Measurements from ENCODE around the gene LTC4S. TPM values are rescaled to one million over a fixed set of nuclear protein-coding genes. Genes with fewer than 3 reads are reported as not detected.

The LTC4S gene
- total RNA-seq, 1 experiment from 2014 or later, result 0.87 TPM

- DNase-seq (ENCODE audit: extremely low read depth, low read depth), result no peak
These were observed 45.8 kb downstream of the LTC4S start for GRCh38 chr5:179839328-179840256.

- no peak for DNase-seq (ENCODE audit: extremely low read depth, low read depth)
These were observed 46.5 kb downstream of the LTC4S start for GRCh38 chr5:179840321-179840720.

- no peak for DNase-seq (ENCODE audit: extremely low read depth, low read depth)
These were observed 47.0 kb downstream of the LTC4S start for GRCh38 chr5:179840766-179841165.

- no peak for DNase-seq (ENCODE audit: extremely low read depth, low read depth)
These were observed 47.8 kb downstream of the LTC4S start for GRCh38 chr5:179841621-179842020.

Small RNA genes within 50 kb of the gene (small RNA-seq; reads per million reads assigned to genes)
- gene MIR1229, result 0 to 0.06 reads per million in 2 experiments

Other genes with a start within 250 kb of the LTC4S start
- gene RUFY1, start 243.4 kb upstream of the LTC4S start, total RNA-seq (2014; rRNA removed; shearing (Covaris generic)), result 38.0 and 39.2 TPM in 2 replicates
- gene HNRNPH1, start 170.3 kb upstream of the LTC4S start, total RNA-seq (2014; rRNA removed; shearing (Covaris generic)), result 389 and 564 TPM in 2 replicates
- not detected in 2 replicates for gene CBY3, start 113.0 kb upstream of the LTC4S start, total RNA-seq (2014; rRNA removed; shearing (Covaris generic))
- 1,531 and 1,574 TPM in 2 replicates for gene CANX, start 95.0 kb upstream of the LTC4S start, total RNA-seq (2014; rRNA removed; shearing (Covaris generic))
- gene MAML1, start 61.2 kb upstream of the LTC4S start, total RNA-seq (2014; rRNA removed; shearing (Covaris generic)), result 13.0 and 13.1 TPM in 2 replicates
- gene MGAT4B, start 12.9 kb downstream of the LTC4S start, total RNA-seq (2014; rRNA removed; shearing (Covaris generic)), result 94.0 and 101 TPM in 2 replicates
- gene SQSTM1, start 26.9 kb downstream of the LTC4S start, total RNA-seq (2014; rRNA removed; shearing (Covaris generic)), result 632 and 637 TPM in 2 replicates
- 13.6 and 21.5 TPM in 2 replicates for gene MRNIP, start 64.8 kb downstream of the LTC4S start, total RNA-seq (2014; rRNA removed; shearing (Covaris generic))
- gene TBC1D9B, start 113.9 kb downstream of the LTC4S start, total RNA-seq (2014; rRNA removed; shearing (Covaris generic)), result 44.9 and 45.1 TPM in 2 replicates